ENCODE results near the gene TBC1D22B.

- TF ChIP-seq CTCF (IDR thresholded peaks at IDR 0.05) (no peak), POLR2A (IDR thresholded peaks at IDR 0.05) (no peak), POLR2AphosphoS5 (IDR thresholded peaks at IDR 0.05) (no peak)
Measured at GRCh38 chr6:37243131-37243815, 14.3 kb upstream of the TBC1D22B start.
